Breast epithelium (tissue), 3 donors: ENCODE measurements around the gene UBA3.

Source experiments
- POLR2A ChIP-seq: fragments of 450-650 bp; IDR thresholded peaks from one replicate; pipeline ENCODE4 v1.6.1; 2016; ENCODE audit warnings: antibody characterized with exemption, mild to moderate bottlenecking, moderate library complexity
- POLR2AphosphoS5 ChIP-seq, 3 donors: sonication (generic); formaldehyde crosslinking; IDR thresholded peaks; one replicate each; pipeline ENCODE4 v1.6.1; 2017; ENCODE audit warnings: antibody characterized with exemption in 3 of 3
- TF ChIP-seq, protein P1 (sequence below), 3 donors: fragments of 450-650 bp; IDR thresholded peaks; one replicate each; pipeline ENCODE4 v1.5.1; 2016 to 2017; ENCODE audit warnings: antibody characterized with exemption in 3 of 3, mild to moderate bottlenecking in 3 of 3, moderate library complexity in 3 of 3

DNA sequence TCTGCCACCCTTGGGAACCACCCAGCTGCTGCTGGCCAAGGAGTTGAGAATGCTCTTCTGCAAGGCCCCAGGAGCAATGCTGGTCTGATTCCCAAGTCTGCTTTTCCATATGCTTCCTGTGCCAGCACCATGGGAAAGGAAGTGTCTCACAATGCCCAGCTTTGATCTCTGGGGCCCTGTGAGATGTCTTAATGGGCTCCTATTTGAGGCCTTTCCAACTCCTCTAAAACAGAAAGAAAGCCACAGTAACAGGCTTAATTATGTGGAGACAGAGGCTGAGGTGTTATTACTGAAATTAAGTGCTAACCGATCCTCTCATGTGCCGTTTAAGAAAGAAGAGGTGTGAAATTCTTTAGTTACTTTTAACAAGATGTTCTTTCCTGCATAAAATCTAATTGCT is 71.2 kb downstream of the UBA3 start:
- TF ChIP-seq, protein P1, sequence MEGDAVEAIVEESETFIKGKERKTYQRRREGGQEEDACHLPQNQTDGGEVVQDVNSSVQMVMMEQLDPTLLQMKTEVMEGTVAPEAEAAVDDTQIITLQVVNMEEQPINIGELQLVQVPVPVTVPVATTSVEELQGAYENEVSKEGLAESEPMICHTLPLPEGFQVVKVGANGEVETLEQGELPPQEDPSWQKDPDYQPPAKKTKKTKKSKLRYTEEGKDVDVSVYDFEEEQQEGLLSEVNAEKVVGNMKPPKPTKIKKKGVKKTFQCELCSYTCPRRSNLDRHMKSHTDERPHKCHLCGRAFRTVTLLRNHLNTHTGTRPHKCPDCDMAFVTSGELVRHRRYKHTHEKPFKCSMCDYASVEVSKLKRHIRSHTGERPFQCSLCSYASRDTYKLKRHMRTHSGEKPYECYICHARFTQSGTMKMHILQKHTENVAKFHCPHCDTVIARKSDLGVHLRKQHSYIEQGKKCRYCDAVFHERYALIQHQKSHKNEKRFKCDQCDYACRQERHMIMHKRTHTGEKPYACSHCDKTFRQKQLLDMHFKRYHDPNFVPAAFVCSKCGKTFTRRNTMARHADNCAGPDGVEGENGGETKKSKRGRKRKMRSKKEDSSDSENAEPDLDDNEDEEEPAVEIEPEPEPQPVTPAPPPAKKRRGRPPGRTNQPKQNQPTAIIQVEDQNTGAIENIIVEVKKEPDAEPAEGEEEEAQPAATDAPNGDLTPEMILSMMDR (IDR thresholded peaks at IDR 0.05), result no peak
- TF ChIP-seq POLR2A, result no peak
- TF ChIP-seq POLR2AphosphoS5 (IDR thresholded peaks at IDR 0.05), result no peak
